ENCODE data around the gene BLCAP. TPM values are rescaled to one million over a fixed set of nuclear protein-coding genes. Genes with fewer than 3 reads are reported as not detected.

Gene BLCAP
- total and polyA plus RNA-seq, 4 donors, result 12.6 to 72.0 (median 49.2) TPM

- Histone ChIP-seq H3K9me3 (ENCODE audit: control insufficient read depth in 4 of 4, low read length in 3 of 4) (no peaks in the 10 kb centered on the region), H3K4me3 (ENCODE audit: low read depth in 1 of 3, low read length in 3 of 3) (no peak overlapping the region), H3K27ac (ENCODE audit: low read depth in 1 of 2, low read length in 2 of 2) (no peak overlapping the region), H3K27me3 (ENCODE audit: control insufficient read depth in 4 of 4, insufficient read depth in 4 of 4, low read length in 3 of 4) (no peaks in the 10 kb centered on the region), H3K4me1 (ENCODE audit: control insufficient read depth in 4 of 4, insufficient read depth in 4 of 4, low read length in 3 of 4) (peaks cover 19 to 44% (median 26%) of the 10 kb centered on the region in 4 donors), H3K9ac (ENCODE audit: low read depth in 1 of 2, low read length in 2 of 2) (no peak overlapping the region), H3K36me3 (ENCODE audit: control insufficient read depth in 4 of 4, insufficient read depth in 3 of 4, low read depth in 1 of 4, low read length in 3 of 4) (peaks cover 2 to 43% (median 18%) of the 10 kb centered on the region in 4 donors)
- DNase-seq (ENCODE audit: low spot score), result no peak
- no peak for TF ChIP-seq ATF3 (IDR thresholded peaks at IDR 0.05)
- TF ChIP-seq RXRA (IDR thresholded peaks at IDR 0.05), result no peak
- TF ChIP-seq GABPA (IDR thresholded peaks at IDR 0.05 in 1 of 2, conservative IDR thresholded peaks at IDR 0.05 in 1 of 2), result no peak
- no peak for TF ChIP-seq HNF4A (conservative IDR thresholded peaks at IDR 0.05)
- 81% methylated on average over 13 of the region's 13 CpGs for WGBS
These were observed 10.6 kb downstream of the BLCAP start for GRCh38 chr20:37516811-37517750.

GRCh38 chr20:37515876-37516275 is 11.8 kb downstream of the BLCAP start:
- H3K27me3 ChIP-seq (ENCODE audit: control insufficient read depth in 4 of 4, insufficient read depth in 4 of 4, low read length in 3 of 4), result no peaks in the 10 kb centered on the region
- H3K9ac ChIP-seq (ENCODE audit: low read depth in 1 of 2, low read length in 2 of 2), result no peak overlapping the region
- H3K4me1 ChIP-seq (ENCODE audit: control insufficient read depth in 4 of 4, insufficient read depth in 4 of 4, low read length in 3 of 4), result peaks cover 15 to 34% (median 21%) of the 10 kb centered on the region in 4 donors
- no peak overlapping the region for H3K4me3 ChIP-seq (ENCODE audit: low read depth in 1 of 3, low read length in 3 of 3)
- H3K27ac ChIP-seq (ENCODE audit: low read depth in 1 of 2, low read length in 2 of 2), result no peak overlapping the region
- no peaks in the 10 kb centered on the region for H3K9me3 ChIP-seq (ENCODE audit: control insufficient read depth in 4 of 4, low read length in 3 of 4)
- peaks cover 0 to 44% (median 25%) of the 10 kb centered on the region in 4 donors for H3K36me3 ChIP-seq (ENCODE audit: control insufficient read depth in 4 of 4, insufficient read depth in 3 of 4, low read depth in 1 of 4, low read length in 3 of 4)
- TF ChIP-seq RAD21 (IDR thresholded peaks at IDR 0.05), result no peak
- no peak for TF ChIP-seq HNF4G (IDR thresholded peaks at IDR 0.05)
- TF ChIP-seq GABPA (IDR thresholded peaks at IDR 0.05 in 1 of 2, conservative IDR thresholded peaks at IDR 0.05 in 1 of 2), result no peak
- TF ChIP-seq CTCF (IDR thresholded peaks at IDR 0.05; ENCODE audit: low read depth, low read length, missing input control), result no peak
- no peak for TF ChIP-seq SP1 (IDR thresholded peaks at IDR 0.05)
- TF ChIP-seq JUND (IDR thresholded peaks at IDR 0.05), result no peak
- no peak for TF ChIP-seq EGR1 (IDR thresholded peaks at IDR 0.05; ENCODE audit: low read depth in 2 of 2)
- no peak for TF ChIP-seq HNF4A (conservative IDR thresholded peaks at IDR 0.05)
- TF ChIP-seq ZBTB33 (IDR thresholded peaks at IDR 0.05), result no peak
- TF ChIP-seq MAX (IDR thresholded peaks at IDR 0.05), result no peak
- no peak for TF ChIP-seq RXRA (IDR thresholded peaks at IDR 0.05)
- no peak for TF ChIP-seq ATF3 (IDR thresholded peaks at IDR 0.05)
- TF ChIP-seq NR2F2 (IDR thresholded peaks at IDR 0.05), result no peak
- no peak for TF ChIP-seq REST (IDR thresholded peaks at IDR 0.05)
- TF ChIP-seq YY1 (IDR thresholded peaks at IDR 0.05), result no peak
- no peak for TF ChIP-seq TAF1 (conservative IDR thresholded peaks at IDR 0.05)
- no peak for TF ChIP-seq FOXA1 (IDR thresholded peaks at IDR 0.05)
- no peak for TF ChIP-seq FOXA2 (IDR thresholded peaks at IDR 0.05)
- WGBS, result 89% methylated on average over 4 of the region's 4 CpGs
- DNase-seq (ENCODE audit: low spot score), result no peak

Data from liver (tissue), 9 donors.